Activated CD8-positive, alpha-beta T cell treated with anti-CD3 and anti-CD28 coated beads for 36 hours (primary cell): ENCODE measurements around the gene PAPSS2. TPM values are rescaled to one million over a fixed set of nuclear protein-coding genes. Genes with fewer than 3 reads are reported as not detected.

Experiments used
- ATAC-seq: fragments of 200-7000 bp; cut with Tn5 transposase; one replicate; pipeline ENCODE4 v1.10.0; 2021; ENCODE audit warnings: mild to moderate bottlenecking, moderate library complexity
- CTCF ChIA-PET: fragments of 350-600 bp; sonication (Branson Sonifier 250); formaldehyde crosslinking; loops from one replicate; lab custom pipeline; 2021; ENCODE audit warnings: antibody characterized with exemption; lab: Charles Lee
- POLR2A ChIA-PET: fragments of 350-600 bp; sonication (Branson Sonifier 250); formaldehyde crosslinking; loops from one replicate; lab custom pipeline; 2021; ENCODE audit warnings: antibody characterized with exemption; lab: Charles Lee
- DNase-seq: peaks from one replicate; pipeline ENCODE4 v3.0.0-alpha.2; 2020
- H3K27ac Mint-ChIP-seq: one replicate; pipeline ENCODE4 v1.8.0; 2021; ENCODE audit warnings: mild to moderate bottlenecking, mixed read lengths
- H3K27me3 Mint-ChIP-seq: one replicate; pipeline ENCODE4 v1.8.0; 2021; ENCODE audit warnings: mixed read lengths
- H3K36me3 Mint-ChIP-seq: one replicate; pipeline ENCODE4 v1.8.0; 2021; ENCODE audit warnings: low read depth, mixed read lengths
- H3K4me1 Mint-ChIP-seq: one replicate; pipeline ENCODE4 v1.8.0; 2021; ENCODE audit warnings: low read depth, mixed read lengths
- H3K4me3 Mint-ChIP-seq: one replicate; pipeline ENCODE4 v1.8.0; 2021; ENCODE audit warnings: mild to moderate bottlenecking, moderate library complexity, mixed read lengths
- H3K9me3 Mint-ChIP-seq: one replicate; pipeline ENCODE4 v1.8.0; 2021; ENCODE audit warnings: mixed read lengths
- CTCF ChIP-seq: fragments of 200-600 bp; IDR thresholded peaks from one replicate; pipeline ENCODE4 v1.8.0; 2022; ENCODE audit warnings: antibody characterized with exemption, mild to moderate bottlenecking
- intact Hi-C: fragments of 100-400 bp; cut with micrococcal nuclease; formaldehyde crosslinking; loops from one replicate; pipeline ENCODE4 v1.10.0; 2022
- total RNA-seq, 2 experiments: library from RNA; stranded (reverse); gene quantifications; one replicate each; pipeline ENCODE4 v1.2.3, GENCODE V29; 2021

Gene PAPSS2
- total RNA-seq, 2 experiments from 2014 or later, result 0.14 to 0.20 TPM

- Mint-ChIP-seq H3K4me1 (peaks cover 4% of the 10 kb centered on the region), H3K4me3 (no peak overlapping the region), H3K27me3 (peaks cover 4% of the 10 kb centered on the region), H3K27ac (no peak overlapping the region), H3K9me3 (no peaks in the 10 kb centered on the region), H3K36me3 (no peaks in the 10 kb centered on the region)
- intact Hi-C loops, result no loop called here
- ChIA-PET CTCF (no interaction called here), POLR2A (no interaction called here)
- TF ChIP-seq CTCF, result no peak
- DNase-seq, result no peak
- no peak for ATAC-seq
Measured at GRCh38 chr10:87674943-87675342, 15.3 kb downstream of the PAPSS2 start.

- Mint-ChIP-seq H3K4me3 (no peak overlapping the region), H3K36me3 (no peaks in the 10 kb centered on the region), H3K27ac (no peak overlapping the region), H3K9me3 (no peaks in the 10 kb centered on the region), H3K27me3 (peaks cover 5% of the 10 kb centered on the region), H3K4me1 (peaks cover 3% of the 10 kb centered on the region)
- DNase-seq, result no peak
- no peak for ATAC-seq
- no peak for TF ChIP-seq CTCF
- intact Hi-C loops, result no loop called here
- POLR2A ChIA-PET, result no interaction called here
- CTCF ChIA-PET, result interaction anchor here (1.0 to 1.3 kb wide), 3 partner anchors 9 to 17 kb away, joined by 3 to 5 read pairs (median 3); no protein-coding TSS in a partner anchor
Measured at GRCh38 chr10:87675396-87676376, 16.0 kb downstream of the PAPSS2 start.

GRCh38 chr10:87677595-87677994 lies 17.9 kb downstream of the PAPSS2 start:
- no peak for TF ChIP-seq CTCF
- Mint-ChIP-seq H3K9me3 (no peaks in the 10 kb centered on the region), H3K27ac (no peak overlapping the region), H3K36me3 (no peaks in the 10 kb centered on the region), H3K4me3 (no peak overlapping the region), H3K4me1 (no peaks in the 10 kb centered on the region), H3K27me3 (peaks cover 5% of the 10 kb centered on the region)
- ATAC-seq, result no peak
- intact Hi-C loops, result no loop called here
- ChIA-PET CTCF (no interaction called here), POLR2A (interaction anchor here (0.7 kb wide), 1 partner anchor 276 kb away, joined by 3 read pairs; no protein-coding TSS in a partner anchor)
- DNase-seq, result no peak

DNA sequence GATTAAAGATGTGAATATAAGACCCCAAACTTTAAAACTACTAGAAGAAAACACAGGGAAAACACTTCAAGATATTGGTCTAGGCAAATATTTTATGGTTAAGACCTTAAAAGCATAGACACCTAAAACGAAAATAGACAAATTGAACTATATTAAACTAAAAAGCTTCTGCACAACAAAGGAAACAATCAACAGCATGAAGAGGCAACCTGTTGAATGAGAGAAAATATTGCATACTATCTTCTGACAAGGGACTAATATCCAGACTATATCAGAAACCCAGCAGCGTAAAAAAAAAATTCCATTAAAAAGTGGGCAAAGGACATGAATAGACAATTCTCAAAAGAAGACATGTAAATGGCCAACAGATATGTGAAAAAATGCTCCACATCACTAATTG lies 18.6 kb downstream of the PAPSS2 start:
- H3K4me1 Mint-ChIP-seq, result no peaks in the 10 kb centered on the region

More for the DNA sequence above, 18.6 kb downstream of the PAPSS2 start:
- intact Hi-C loops, result no loop called here
- TF ChIP-seq CTCF, result no peak
- H3K27me3 Mint-ChIP-seq, result peaks cover 4% of the 10 kb centered on the region
- ChIA-PET POLR2A (no interaction called here), CTCF (no interaction called here)
- ATAC-seq (no peak), DNase-seq (no peak)
- H3K4me3 Mint-ChIP-seq, result no peak overlapping the region
- no peak overlapping the region for H3K27ac Mint-ChIP-seq
- no peaks in the 10 kb centered on the region for H3K9me3 Mint-ChIP-seq
- no peaks in the 10 kb centered on the region for H3K36me3 Mint-ChIP-seq
